Measurements from ENCODE around the gene TIAL1. TPM values are rescaled to one million over a fixed set of nuclear protein-coding genes. Genes with fewer than 3 reads are reported as not detected.

Gene TIAL1
- total and polyA plus RNA-seq, 10 of the 15 experiments (the other 5 are each of a cell fraction or from before 2014, with no cell fraction given), result 26.0 to 159 (median 62.8) TPM

DNA sequence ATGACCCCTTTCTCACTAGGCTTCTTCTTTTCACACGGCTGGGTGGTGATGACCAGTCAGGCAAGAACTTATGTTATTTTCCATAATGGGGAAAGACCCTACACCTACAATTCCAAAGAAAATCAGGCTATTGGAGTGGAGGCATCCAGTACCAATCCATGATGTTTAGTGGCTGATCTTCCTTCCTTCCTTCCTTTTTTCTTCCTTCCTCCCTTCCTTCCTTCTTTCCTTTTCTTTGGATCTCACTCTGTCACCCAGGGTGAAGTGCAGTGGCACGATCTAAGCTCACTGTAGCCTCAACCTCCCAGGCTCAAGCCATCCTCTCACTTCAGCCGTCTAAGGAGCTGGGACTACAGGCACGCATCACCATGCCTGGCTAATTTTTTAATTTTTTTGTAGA, 56.7 kb downstream of the TIAL1 start:
- H2AFZ ChIP-seq (ENCODE audit: control insufficient read depth, low read depth, low read length), result no peak overlapping the region
- TF ChIP-seq IKZF1 (conservative IDR thresholded peaks at IDR 0.05) (0 out of 2 replicates have a peak, but pooled peaks have one; percentile 10), IKZF2 (IDR thresholded peaks at IDR 0.05) (0 out of 4 replicates have a peak, but pooled peaks of 1 of the 2 experiments have one; percentile 20), EGR1 (IDR thresholded peaks at IDR 0.05; ENCODE audit: borderline replicate concordance in 1 of 2, low read depth in 2 of 2, low read length in 2 of 2) (no peak)
- peak overlapping the region; percentile 92 for H3K4me2 ChIP-seq (ENCODE audit: control insufficient read depth, insufficient read depth)
- RAD21 ChIA-PET (ENCODE audit: unreplicated experiment), result interaction anchor here (0.9 to 5.3 kb wide), 9 partner anchors 8 to 111 kb away, joined by 3 to 55 read pairs (median 4); partner anchors contain the start of gene BAG3
- whole genome bisulfite sequencing (ENCODE audit: insufficient coverage, insufficient replicate concordance, low lambda C conversion rate, missing lambda C conversion rate), result 98% methylated on average over 4 of the region's 4 CpGs
- peaks cover 69% of the 10 kb centered on the region for H3K79me2 ChIP-seq (ENCODE audit: control insufficient read depth, insufficient read depth, low read length)
- H3K4me1 ChIP-seq (ENCODE audit: control insufficient read depth, insufficient read depth, low read length), result peaks cover 30% of the 10 kb centered on the region
- in situ Hi-C loops (cut with MboI) (no loop called here), intact Hi-C loops (cut with micrococcal nuclease; ENCODE audit: unreplicated experiment) (loop anchor here (5.0 kb wide), 3 partner anchors 93 to 333 kb away; partner anchors contain the start of gene GRK5)
- no TSS peak for BruUV-seq (replicated peaks)
- DNase-seq (ENCODE audit: low read depth, low spot score) (no peak), FAIRE-seq (no peak), ATAC-seq (no peak)
- peak overlapping the region; percentile 84 for H3K4me3 ChIP-seq
- SMC1A ChIA-PET (ENCODE audit: uncharacterized antibody, unreplicated experiment), result interaction anchor here (0.7 to 6.4 kb wide), 8 partner anchors 9 to 341 kb away, joined by 3 to 62 read pairs (median 6); partner anchors contain the start of gene TIAL1
- no peaks in the 10 kb centered on the region for H3K36me3 ChIP-seq (ENCODE audit: control insufficient read depth in 2 of 2, insufficient read depth in 2 of 2, low read length in 1 of 2)
- no peaks in the 10 kb centered on the region for H3K9me3 ChIP-seq (replicated peaks; ENCODE audit: control insufficient read depth, insufficient read depth, low read length)
- POLR2A ChIA-PET, result interaction anchor here (0.7 to 4.0 kb wide), 5 partner anchors 16 to 111 kb away, joined by 3 to 24 read pairs (median 5); partner anchors contain the start of gene BAG3
- H3K9ac ChIP-seq (ENCODE audit: control insufficient read depth, insufficient read depth, low read length), result no peak overlapping the region; the same call in 1 of the 2 replicates
- peaks cover 3% of the 10 kb centered on the region; the same call in 1 of the 2 replicates for H4K20me1 ChIP-seq (ENCODE audit: control insufficient read depth, insufficient read depth)
- CTCF ChIA-PET, result interaction anchor here (0.9 to 5.1 kb wide), 13 partner anchors 10 to 341 kb away, joined by 3 to 45 read pairs (median 4); no protein-coding TSS in a partner anchor
- H3K27ac ChIP-seq (ENCODE audit: control insufficient read depth, insufficient read depth), result peak overlapping the region; percentile 22
- H3K27me3 ChIP-seq (replicated peaks in 1 of 2; ENCODE audit: control insufficient read depth in 2 of 2, insufficient read depth in 2 of 2, low read length in 1 of 2), result no peaks in the 10 kb centered on the region

DNA sequence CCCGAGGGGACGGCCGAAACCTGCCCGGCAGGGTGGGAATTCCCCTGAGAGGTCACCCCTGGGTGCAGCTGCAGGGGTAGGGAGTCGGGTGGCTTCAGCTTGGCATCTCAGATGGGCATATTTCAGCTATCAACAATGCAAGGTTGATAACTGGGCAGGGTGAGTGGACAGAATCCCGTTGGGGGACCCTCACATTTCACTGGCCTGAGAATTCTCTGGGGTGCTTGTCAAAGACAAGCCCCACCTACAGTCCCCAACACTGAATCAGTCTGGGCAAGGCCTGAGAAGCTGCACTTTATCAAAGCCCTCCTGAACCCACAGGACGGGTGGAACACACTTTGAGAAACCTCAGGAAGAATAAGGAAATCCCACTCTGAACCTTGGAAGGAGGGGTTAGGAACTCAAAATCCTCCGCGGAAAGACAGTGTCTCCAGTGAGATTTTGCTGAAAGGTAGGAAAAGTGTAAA, 57.4 kb downstream of the TIAL1 start:
- Histone ChIP-seq H2AFZ (ENCODE audit: control insufficient read depth, low read depth, low read length) (no peak overlapping the region), H3K36me3 (ENCODE audit: control insufficient read depth in 2 of 2, insufficient read depth in 2 of 2, low read length in 1 of 2) (no peaks in the 10 kb centered on the region), H3K79me2 (ENCODE audit: control insufficient read depth, insufficient read depth, low read length) (peaks cover 72% of the 10 kb centered on the region), H3K27ac (ENCODE audit: control insufficient read depth, insufficient read depth) (peak overlapping the region; percentile 22), H4K20me1 (ENCODE audit: control insufficient read depth, insufficient read depth) (peaks cover 3% of the 10 kb centered on the region; the same call in 1 of the 2 replicates), H3K9ac (ENCODE audit: control insufficient read depth, insufficient read depth, low read length) (peak overlapping the region; percentile 43), H3K9me3 (replicated peaks; ENCODE audit: control insufficient read depth, insufficient read depth, low read length) (no peaks in the 10 kb centered on the region), H3K4me3 (peak overlapping the region; percentile 84), H3K4me2 (ENCODE audit: control insufficient read depth, insufficient read depth) (peak overlapping the region; percentile 92), H3K4me1 (ENCODE audit: control insufficient read depth, insufficient read depth, low read length) (peaks cover 30% of the 10 kb centered on the region), H3K27me3 (replicated peaks in 1 of 2; ENCODE audit: control insufficient read depth in 2 of 2, insufficient read depth in 2 of 2, low read length in 1 of 2) (no peaks in the 10 kb centered on the region)
- FAIRE-seq, result peak; percentile 68
- ChIA-PET CTCF (interaction anchor here (0.7 to 3.1 kb wide), 10 partner anchors 8 to 341 kb away, joined by 3 to 31 read pairs (median 3); no protein-coding TSS in a partner anchor), RAD21 (ENCODE audit: unreplicated experiment) (interaction anchor here (0.8 to 5.3 kb wide), 4 partner anchors 9 to 45 kb away, joined by 3 to 55 read pairs (median 4); no protein-coding TSS in a partner anchor), POLR2A (interaction anchor here (0.6 to 2.7 kb wide), 6 partner anchors 9 to 167 kb away, joined by 3 to 13 read pairs (median 4); no protein-coding TSS in a partner anchor), SMC1A (ENCODE audit: uncharacterized antibody, unreplicated experiment) (interaction anchor here (1.4 to 6.4 kb wide), 6 partner anchors 9 to 93 kb away, joined by 3 to 62 read pairs (median 6); partner anchors contain the start of gene TIAL1)
- intact Hi-C loops (cut with micrococcal nuclease; ENCODE audit: unreplicated experiment), result no loop called here
- TF ChIP-seq IKZF1 (conservative IDR thresholded peaks at IDR 0.05) (peak; percentile 27; the same call in 1 of the 2 replicates), MEF2B (IDR thresholded peaks at IDR 0.05; ENCODE audit: partially characterized antibody, poor library complexity, severe bottlenecking) (peak; percentile 66), ZNF24 (IDR thresholded peaks at IDR 0.05) (no peak), MTA2 (IDR thresholded peaks at IDR 0.05; ENCODE audit: low read depth) (0 out of 2 replicates have a peak, but pooled peaks have one; percentile 11), NR2F1 (conservative IDR thresholded peaks at IDR 0.05) (0 out of 2 replicates have a peak, but pooled peaks have one; percentile 59)
- TF ChIP-seq, protein P1, sequence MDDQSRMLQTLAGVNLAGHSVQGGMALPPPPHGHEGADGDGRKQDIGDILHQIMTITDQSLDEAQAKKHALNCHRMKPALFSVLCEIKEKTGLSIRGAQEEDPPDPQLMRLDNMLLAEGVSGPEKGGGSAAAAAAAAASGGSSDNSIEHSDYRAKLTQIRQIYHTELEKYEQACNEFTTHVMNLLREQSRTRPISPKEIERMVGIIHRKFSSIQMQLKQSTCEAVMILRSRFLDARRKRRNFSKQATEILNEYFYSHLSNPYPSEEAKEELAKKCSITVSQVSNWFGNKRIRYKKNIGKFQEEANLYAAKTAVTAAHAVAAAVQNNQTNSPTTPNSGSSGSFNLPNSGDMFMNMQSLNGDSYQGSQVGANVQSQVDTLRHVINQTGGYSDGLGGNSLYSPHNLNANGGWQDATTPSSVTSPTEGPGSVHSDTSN (IDR thresholded peaks at IDR 0.05; ENCODE audit: insufficient replicate concordance, low read depth, low read length), result peak; percentile 28
- TF ChIP-seq, protein P2, sequence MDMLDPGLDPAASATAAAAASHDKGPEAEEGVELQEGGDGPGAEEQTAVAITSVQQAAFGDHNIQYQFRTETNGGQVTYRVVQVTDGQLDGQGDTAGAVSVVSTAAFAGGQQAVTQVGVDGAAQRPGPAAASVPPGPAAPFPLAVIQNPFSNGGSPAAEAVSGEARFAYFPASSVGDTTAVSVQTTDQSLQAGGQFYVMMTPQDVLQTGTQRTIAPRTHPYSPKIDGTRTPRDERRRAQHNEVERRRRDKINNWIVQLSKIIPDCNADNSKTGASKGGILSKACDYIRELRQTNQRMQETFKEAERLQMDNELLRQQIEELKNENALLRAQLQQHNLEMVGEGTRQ (IDR thresholded peaks at IDR 0.05; ENCODE audit: borderline replicate concordance, low read depth, low read length), result no peak
- TF ChIP-seq, protein P3, sequence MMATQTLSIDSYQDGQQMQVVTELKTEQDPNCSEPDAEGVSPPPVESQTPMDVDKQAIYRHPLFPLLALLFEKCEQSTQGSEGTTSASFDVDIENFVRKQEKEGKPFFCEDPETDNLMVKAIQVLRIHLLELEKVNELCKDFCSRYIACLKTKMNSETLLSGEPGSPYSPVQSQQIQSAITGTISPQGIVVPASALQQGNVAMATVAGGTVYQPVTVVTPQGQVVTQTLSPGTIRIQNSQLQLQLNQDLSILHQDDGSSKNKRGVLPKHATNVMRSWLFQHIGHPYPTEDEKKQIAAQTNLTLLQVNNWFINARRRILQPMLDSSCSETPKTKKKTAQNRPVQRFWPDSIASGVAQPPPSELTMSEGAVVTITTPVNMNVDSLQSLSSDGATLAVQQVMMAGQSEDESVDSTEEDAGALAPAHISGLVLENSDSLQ (IDR thresholded peaks at IDR 0.05), result 0 out of 2 replicates have a peak, but pooled peaks have one; percentile 14
- 35% methylated on average over 9 of the region's 9 CpGs for WGBS (ENCODE audit: insufficient coverage, insufficient replicate concordance, low lambda C conversion rate, missing lambda C conversion rate)
- in situ Hi-C loops (cut with MboI), result no loop called here
- peak; percentile 13 for ATAC-seq
- no TSS peak for BruUV-seq (replicated peaks)
- DNase-seq (ENCODE audit: low read depth, low spot score), result no peak
